Osteoblast (primary cell): ENCODE measurements around the gene AGBL4. TPM values are rescaled to one million over a fixed set of nuclear protein-coding genes. Genes with fewer than 3 reads are reported as not detected.

Experiments used
- DNase-seq: peaks from one replicate; pipeline ENCODE4 v3.0.0; 2011; ENCODE audit warnings: low spot score, mixed read lengths; ENCODE audit not compliant: insufficient read length; ENCODE audit errors: missing footprints
- H2AFZ ChIP-seq: 2 replicates; pipeline ENCODE4 v1.6.0; 2011; ENCODE audit warnings: mild to moderate bottlenecking, low read length
- H3K27ac ChIP-seq: 2 replicates; pipeline ENCODE4 v1.5.1; 2011; ENCODE audit warnings: mild to moderate bottlenecking, low read depth, low read length, moderate library complexity
- H3K27me3 ChIP-seq: 2 replicates; pipeline ENCODE4 v1.6.0; 2012; ENCODE audit warnings: mild to moderate bottlenecking, control low read depth, inconsistent platforms, low read length, moderate library complexity; ENCODE audit not compliant: insufficient read depth
- H3K36me3 ChIP-seq: 2 replicates; pipeline ENCODE4 v1.5.1; 2011; ENCODE audit warnings: mild to moderate bottlenecking, low read length, control low read depth, moderate library complexity; ENCODE audit not compliant: insufficient read depth
- H3K4me1 ChIP-seq: 2 replicates; pipeline ENCODE4 v1.5.1; 2011; ENCODE audit warnings: mild to moderate bottlenecking, low read length, control low read depth, moderate library complexity; ENCODE audit not compliant: insufficient read depth
- H3K4me2 ChIP-seq: 2 replicates; pipeline ENCODE4 v1.6.0; 2011; ENCODE audit warnings: mild to moderate bottlenecking, low read length; ENCODE audit not compliant: insufficient read depth
- H3K4me3 ChIP-seq: fragments of 200-600 bp; sonication (generic); 3 replicates; pipeline ENCODE4 v1.5.1; 2012; ENCODE audit warnings: mild to moderate bottlenecking, low read length, inconsistent platforms; ENCODE audit not compliant: insufficient read depth
- H3K79me2 ChIP-seq: 2 replicates; pipeline ENCODE4 v1.6.0; 2012; ENCODE audit warnings: mild to moderate bottlenecking, low read length, control low read depth, inconsistent platforms; ENCODE audit not compliant: insufficient read depth
- H3K9me3 ChIP-seq: 2 replicates; pipeline ENCODE4 v1.5.1; 2011; ENCODE audit warnings: low read depth, low read length, control low read depth
- H4K20me1 ChIP-seq: 2 replicates; pipeline ENCODE4 v1.6.0; 2012; ENCODE audit warnings: mild to moderate bottlenecking, low read length, control low read depth; ENCODE audit not compliant: insufficient read depth
- total RNA-seq: library from RNA; depleted of rRNA; stranded (reverse); fragments of >200 nt; gene quantifications from 2 replicates; pipeline ENCODE4 v1.2.3, GENCODE V29; 2012
- TF ChIP-seq, protein P1 (sequence below): IDR thresholded peaks from 2 replicates; pipeline ENCODE4 v1.5.1; 2011; ENCODE audit warnings: mild to moderate bottlenecking, low read depth, low read length, moderate library complexity; ENCODE audit errors: extremely low read depth

Gene AGBL4
- total RNA-seq, 1 donor: not detected

DNA sequence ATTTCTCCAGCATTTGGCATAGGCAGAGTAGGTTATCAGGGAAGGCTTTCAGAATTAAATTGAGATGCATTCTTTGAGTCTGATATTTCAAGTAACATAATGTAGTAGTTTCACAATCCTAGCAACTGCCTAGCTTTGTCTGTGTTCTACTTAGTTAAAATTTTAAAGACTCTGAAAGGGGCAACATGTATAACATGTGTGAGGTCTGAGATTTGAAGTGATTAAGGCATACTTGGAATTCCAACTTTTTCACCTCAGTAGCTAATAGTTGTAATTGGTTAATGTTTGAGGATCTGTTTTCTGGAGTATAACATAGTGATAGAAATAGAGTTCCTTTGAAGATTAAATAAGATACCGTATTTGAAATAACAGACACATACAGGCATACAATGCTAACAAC, 911.8 kb downstream of the AGBL4 start:
- H3K79me2 ChIP-seq: no peaks in the 10 kb centered on the region
- TF ChIP-seq, protein P1, sequence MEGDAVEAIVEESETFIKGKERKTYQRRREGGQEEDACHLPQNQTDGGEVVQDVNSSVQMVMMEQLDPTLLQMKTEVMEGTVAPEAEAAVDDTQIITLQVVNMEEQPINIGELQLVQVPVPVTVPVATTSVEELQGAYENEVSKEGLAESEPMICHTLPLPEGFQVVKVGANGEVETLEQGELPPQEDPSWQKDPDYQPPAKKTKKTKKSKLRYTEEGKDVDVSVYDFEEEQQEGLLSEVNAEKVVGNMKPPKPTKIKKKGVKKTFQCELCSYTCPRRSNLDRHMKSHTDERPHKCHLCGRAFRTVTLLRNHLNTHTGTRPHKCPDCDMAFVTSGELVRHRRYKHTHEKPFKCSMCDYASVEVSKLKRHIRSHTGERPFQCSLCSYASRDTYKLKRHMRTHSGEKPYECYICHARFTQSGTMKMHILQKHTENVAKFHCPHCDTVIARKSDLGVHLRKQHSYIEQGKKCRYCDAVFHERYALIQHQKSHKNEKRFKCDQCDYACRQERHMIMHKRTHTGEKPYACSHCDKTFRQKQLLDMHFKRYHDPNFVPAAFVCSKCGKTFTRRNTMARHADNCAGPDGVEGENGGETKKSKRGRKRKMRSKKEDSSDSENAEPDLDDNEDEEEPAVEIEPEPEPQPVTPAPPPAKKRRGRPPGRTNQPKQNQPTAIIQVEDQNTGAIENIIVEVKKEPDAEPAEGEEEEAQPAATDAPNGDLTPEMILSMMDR: no peak
- no peaks in the 10 kb centered on the region for H4K20me1 ChIP-seq
- H3K36me3 ChIP-seq: no peaks in the 10 kb centered on the region
- H3K4me1 ChIP-seq: no peaks in the 10 kb centered on the region
- no peaks in the 10 kb centered on the region for H3K9me3 ChIP-seq
- H2AFZ ChIP-seq: no peak overlapping the region
- H3K4me3 ChIP-seq: no peak overlapping the region
- H3K27me3 ChIP-seq: no peaks in the 10 kb centered on the region
- no peak overlapping the region for H3K4me2 ChIP-seq
- H3K27ac ChIP-seq: no peak overlapping the region
- peak; percentile 18 for DNase-seq

DNA sequence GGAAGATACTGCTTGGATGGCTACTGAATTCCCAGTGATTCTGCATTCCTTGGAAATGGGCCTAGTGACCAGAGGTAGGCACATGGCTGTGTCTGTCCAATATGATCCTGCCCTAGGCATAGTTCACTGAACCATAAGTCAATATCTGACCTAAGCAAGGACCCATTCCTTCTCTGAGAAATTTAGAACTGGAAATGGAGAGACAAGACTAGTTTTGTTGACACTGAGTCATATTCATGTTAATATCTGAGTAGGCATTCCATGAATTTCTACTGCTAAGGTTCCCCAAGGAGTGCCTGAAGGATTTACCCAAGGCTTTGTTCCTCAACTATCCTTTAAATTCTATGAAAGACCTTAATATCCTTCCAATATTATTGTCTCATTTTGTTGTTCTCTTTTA, 917.3 kb downstream of the AGBL4 start:
- no peak overlapping the region for H3K27ac ChIP-seq
- no peaks in the 10 kb centered on the region for H4K20me1 ChIP-seq
- no peaks in the 10 kb centered on the region for H3K4me1 ChIP-seq

DNA sequence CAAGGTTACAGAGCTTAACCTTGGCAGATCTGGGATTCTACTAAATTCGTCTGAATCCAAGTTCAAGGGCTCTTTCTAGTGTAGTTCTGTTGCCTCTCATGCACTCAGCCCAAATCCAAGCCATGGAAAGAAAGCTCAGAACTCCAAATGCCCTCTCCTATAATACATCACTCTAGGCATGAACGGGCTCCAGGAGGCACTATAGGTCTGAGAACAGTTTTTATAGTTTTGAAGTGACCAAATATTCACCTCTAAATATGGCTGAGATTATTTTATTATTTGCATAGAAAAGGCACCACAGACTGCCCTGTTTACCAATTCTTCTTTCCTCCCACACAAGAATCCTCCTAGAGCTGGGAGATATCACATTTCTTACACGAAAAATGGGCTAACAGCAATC, 919.2 kb downstream of the AGBL4 start:
- H3K36me3 ChIP-seq: no peaks in the 10 kb centered on the region
- TF ChIP-seq, protein P1: no peak
- peaks cover 2% of the 10 kb centered on the region for H3K9me3 ChIP-seq
- no peak overlapping the region for H3K4me3 ChIP-seq
- no peaks in the 10 kb centered on the region for H3K27me3 ChIP-seq
- H3K79me2 ChIP-seq: no peaks in the 10 kb centered on the region
- no peak for DNase-seq
- H3K4me1 ChIP-seq: no peaks in the 10 kb centered on the region
- H2AFZ ChIP-seq: no peak overlapping the region
- no peak overlapping the region for H3K27ac ChIP-seq
- H3K4me2 ChIP-seq: no peak overlapping the region
- H4K20me1 ChIP-seq: no peaks in the 10 kb centered on the region

More for the DNA sequence above, 917.3 kb downstream of the AGBL4 start:
- no peaks in the 10 kb centered on the region for H3K9me3 ChIP-seq
- no peak overlapping the region for H3K4me3 ChIP-seq
- H3K4me2 ChIP-seq: no peak overlapping the region
- DNase-seq: no peak
- H3K27me3 ChIP-seq: no peaks in the 10 kb centered on the region
- no peaks in the 10 kb centered on the region for H3K36me3 ChIP-seq
- TF ChIP-seq, protein P1: no peak
- no peak overlapping the region for H2AFZ ChIP-seq
- H3K79me2 ChIP-seq: no peaks in the 10 kb centered on the region

DNA sequence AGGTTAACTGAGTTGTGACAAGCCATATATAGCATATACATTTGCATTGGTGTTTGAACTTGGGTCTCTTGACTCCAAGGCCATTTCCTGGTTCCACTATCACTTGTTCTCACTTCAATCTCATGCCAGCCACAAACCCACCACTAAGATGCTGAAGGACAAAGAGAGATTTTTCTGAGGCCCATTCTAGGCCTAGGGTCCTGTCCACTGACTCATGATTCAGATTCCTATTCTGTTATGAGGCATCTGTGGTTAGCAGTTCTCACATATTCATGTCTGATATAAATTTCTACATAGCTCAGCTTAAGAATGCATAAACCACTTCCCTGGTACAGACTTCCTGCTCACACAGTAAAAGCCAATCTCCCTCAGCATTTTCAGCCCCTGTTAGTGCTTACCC, 921.0 kb downstream of the AGBL4 start:
- Histone ChIP-seq H4K20me1 (no peaks in the 10 kb centered on the region), H3K4me3 (no peak overlapping the region), H3K27me3 (no peaks in the 10 kb centered on the region), H3K4me2 (no peak overlapping the region), H3K27ac (no peak overlapping the region), H2AFZ (no peak overlapping the region), H3K36me3 (no peaks in the 10 kb centered on the region), H3K4me1 (no peaks in the 10 kb centered on the region), H3K79me2 (no peaks in the 10 kb centered on the region), H3K9me3 (peaks cover 2% of the 10 kb centered on the region)
- DNase-seq: no peak
- TF ChIP-seq, protein P1: no peak
